Endothelial cell of umbilical vein (primary cell): ENCODE results near the gene ZMAT3. TPM values are rescaled to one million over a fixed set of nuclear protein-coding genes. Genes with fewer than 3 reads are reported as not detected.

Experiments
- BruUV-seq: library from RNA; stranded (reverse); fragments of 400-500 nt; replicated peaks from 2 replicates; lab custom pipeline; 2021; lab: Mats Ljungman, UMichigan
- CTCF ChIA-PET: fragments of 300-600, 350-600 bp; sonication (Branson Sonifier 250); formaldehyde crosslinking; loops from one replicate; lab custom pipeline; 2021; ENCODE audit warnings: antibody characterized with exemption, inconsistent platforms; lab: Charles Lee
- POLR2A ChIA-PET: fragments of 300-600, 350-600 bp; sonication (Branson Sonifier 250); formaldehyde crosslinking; loops from one replicate; lab custom pipeline; 2021; ENCODE audit warnings: antibody characterized with exemption, inconsistent platforms; lab: Charles Lee
- DNase-seq: peaks from one replicate; pipeline ENCODE4 v3.0.0-alpha.2; 2011; ENCODE audit warnings: low read depth, low spot score
- FAIRE-seq: peaks from 2 replicates; lab custom pipeline; 2011; peaks lifted over from hg19 to GRCh38; lab: Jason Lieb, UNC
- H2AFZ ChIP-seq: 2 replicates; pipeline ENCODE4 v1.6.0; 2012; ENCODE audit warnings: low read depth, low read length, control low read depth, inconsistent platforms
- H3K27ac ChIP-seq: 2 replicates; pipeline ENCODE4 v1.5.1; 2011; ENCODE audit warnings: low read depth, mild to moderate bottlenecking, control low read depth, low read length, moderate library complexity; ENCODE audit not compliant: insufficient read depth
- H3K27me3 ChIP-seq, 2 experiments: 2 replicates each; pipeline versions ENCODE4 v1.6.0 to v1.6.1; 2011; ENCODE audit warnings: low read length in 2 of 2, mixed read lengths in 1 of 2; ENCODE audit not compliant: control insufficient read depth in 2 of 2, insufficient read depth in 2 of 2
- H3K36me3 ChIP-seq, 2 experiments: 2 replicates in 1 of 2; 3 replicates in 1 of 2; pipeline ENCODE4 v1.5.1; 2011; ENCODE audit warnings: low read length in 2 of 2, mild to moderate bottlenecking in 1 of 2, moderate library complexity in 1 of 2; ENCODE audit not compliant: control insufficient read depth in 2 of 2, insufficient read depth in 2 of 2; ENCODE audit errors: extremely low read depth in 1 of 2
- H3K4me1 ChIP-seq: 3 replicates; pipeline ENCODE4 v1.5.1; 2011; ENCODE audit warnings: mild to moderate bottlenecking, low read length; ENCODE audit not compliant: control insufficient read depth, insufficient read depth; ENCODE audit errors: extremely low read depth
- H3K4me2 ChIP-seq: 2 replicates; pipeline ENCODE4 v1.6.1; 2011; ENCODE audit warnings: low read length, control low read depth, mixed read lengths; ENCODE audit not compliant: insufficient read depth
- H3K4me3 ChIP-seq, 3 experiments: fragments of 200-600 bp in 1 of 3; sonication (generic), shearing (Covaris generic) in 1 of 3; replicated peaks in 1 of 3; 2 replicates each; pipeline ENCODE4 v1.5.1; 2011 to 2016; ENCODE audit warnings: control low read depth in 3 of 3, low read length in 3 of 3, mild to moderate bottlenecking in 2 of 3, inconsistent platforms in 1 of 3, low read depth in 1 of 3, moderate library complexity in 1 of 3; ENCODE audit not compliant: insufficient read depth in 1 of 3
- H3K79me2 ChIP-seq: 2 replicates; pipeline ENCODE4 v1.6.0; 2012; ENCODE audit warnings: low read length, inconsistent platforms; ENCODE audit not compliant: control insufficient read depth, insufficient read depth
- H3K9ac ChIP-seq: replicated peaks from 2 replicates; pipeline ENCODE3; 2011; ENCODE audit warnings: low read length, control low read depth; ENCODE audit not compliant: insufficient read depth; ENCODE audit errors: extremely low read depth
- H3K9me1 ChIP-seq: replicated peaks from 3 replicates; pipeline ENCODE4 v1.6.0; 2011; ENCODE audit warnings: mild to moderate bottlenecking, low read length; ENCODE audit not compliant: control insufficient read depth, insufficient read depth; ENCODE audit errors: extremely low read depth
- H3K9me3 ChIP-seq: replicated peaks from 2 replicates; pipeline ENCODE4 v1.5.1; 2012; ENCODE audit warnings: low read length, inconsistent platforms; ENCODE audit not compliant: control insufficient read depth, insufficient read depth
- H4K20me1 ChIP-seq: replicated peaks from 2 replicates; pipeline ENCODE3; 2011; ENCODE audit warnings: mild to moderate bottlenecking, low read length; ENCODE audit not compliant: control insufficient read depth, insufficient read depth; ENCODE audit errors: extremely low read depth
- CTCF ChIP-seq, 2 donors: IDR thresholded peaks; 1 replicate in 1 of 2; 2 replicates in 1 of 2; pipeline ENCODE4 v1.5.1; 2011; ENCODE audit warnings: low read length in 2 of 2, mild to moderate bottlenecking in 2 of 2, moderate library complexity in 2 of 2, control low read depth in 1 of 2, inconsistent platforms in 1 of 2, low read depth in 1 of 2; ENCODE audit not compliant: insufficient read depth in 1 of 2; ENCODE audit errors: extremely low read depth in 1 of 2
- EZH2 ChIP-seq: IDR thresholded peaks from 2 replicates; pipeline ENCODE4 v1.6.1; 2012; ENCODE audit warnings: borderline replicate concordance, low read depth, mild to moderate bottlenecking, moderate library complexity, low read length, inconsistent platforms; ENCODE audit not compliant: severe bottlenecking
- FOS ChIP-seq: IDR thresholded peaks from 2 replicates; pipeline ENCODE4 v1.6.1; 2011; ENCODE audit warnings: mild to moderate bottlenecking, low read length, moderate library complexity, borderline replicate concordance; ENCODE audit not compliant: insufficient read depth
- GATA2 ChIP-seq: IDR thresholded peaks from 2 replicates; pipeline ENCODE4 v1.7.0; 2011; ENCODE audit warnings: low read depth, mild to moderate bottlenecking, moderate library complexity, mixed read lengths, low read length; ENCODE audit not compliant: insufficient read length, insufficient read depth
- JUN ChIP-seq: IDR thresholded peaks from 2 replicates; pipeline ENCODE4 v1.6.1; 2011; ENCODE audit warnings: borderline replicate concordance, low read depth; ENCODE audit not compliant: insufficient read length, insufficient read depth
- MAX ChIP-seq: IDR thresholded peaks from 2 replicates; pipeline ENCODE4 v1.6.1; 2011; ENCODE audit not compliant: insufficient read depth, insufficient read length
- MYC ChIP-seq: IDR thresholded peaks from one replicate; pipeline ENCODE4 v1.6.1; 2011; ENCODE audit warnings: mild to moderate bottlenecking, low read depth, low read length
- POLR2A ChIP-seq: IDR thresholded peaks from 2 replicates; pipeline ENCODE4 v1.6.1; 2012; ENCODE audit warnings: low read depth, mild to moderate bottlenecking, control low read depth, low read length
- POLR2AphosphoS5 ChIP-seq: IDR thresholded peaks from 2 replicates; pipeline ENCODE4 v1.6.1; 2012; ENCODE audit warnings: low read depth, mild to moderate bottlenecking, control low read depth, low read length, moderate library complexity; ENCODE audit not compliant: insufficient read depth
- dilution Hi-C: fragments of 300-500 bp; cut with MboI; formaldehyde crosslinking; loops from one replicate; pipeline ENCODE4 v1.15.0; 2019; ENCODE audit warnings: low sequenced_read_pairs; ENCODE audit not compliant: extremely low pct_ligation_motif_present
- intact Hi-C: fragments of 100-400 bp; cut with micrococcal nuclease; formaldehyde crosslinking; loops from one replicate; pipeline ENCODE4 v1.10.0; 2022
- polyA plus RNA-seq, 4 experiments: library from polyadenylated mRNA; depleted of rRNA in 3 of 4; stranded (reverse) in 3 of 4; unstranded in 1 of 4; fragments of >200 nt; gene quantifications; 2 replicates each; pipeline versions ENCODE4 v1.2.1 to v1.2.3, GENCODE V29; 2011 to 2012; ENCODE audit warnings: missing spikeins in 1 of 4
- total RNA-seq: library from RNA; stranded (reverse); gene quantifications from 2 replicates; pipeline ENCODE4 v1.2.3, GENCODE V29; 2021

ZMAT3 gene
- total and polyA plus RNA-seq, 2 donors (not counting 3 experiments of a cell fraction or from before 2014, with no cell fraction given), result 13.2 to 33.1 TPM

GRCh38 chr3:179036626-179037300, 34.8 kb downstream of the ZMAT3 start:
- intact Hi-C loops, result no loop called here
- dilution Hi-C loops, result no loop called here
- Histone ChIP-seq H3K4me1 (no peaks in the 10 kb centered on the region), H3K79me2 (peaks cover 71% of the 10 kb centered on the region), H3K4me3 (no peak overlapping the region), H3K9me3 (no peaks in the 10 kb centered on the region), H3K36me3 (no peaks in the 10 kb centered on the region), H3K4me2 (no peak overlapping the region), H4K20me1 (no peaks in the 10 kb centered on the region), H2AFZ (no peak overlapping the region), H3K9me1 (no peaks in the 10 kb centered on the region), H3K9ac (no peak overlapping the region), H3K27ac (no peak overlapping the region), H3K27me3 (no peaks in the 10 kb centered on the region)
- no TSS peak for BruUV-seq
- FAIRE-seq (no peak), DNase-seq (no peak)
- ChIA-PET POLR2A (no interaction called here), CTCF (interaction anchor here (1.2 kb wide), 1 partner anchor 9 kb away, joined by 3 read pairs; no protein-coding TSS in a partner anchor)
- TF ChIP-seq POLR2AphosphoS5, result no peak
- TF ChIP-seq MYC, result no peak
- no peak for TF ChIP-seq EZH2
- no peak for TF ChIP-seq MAX
- no peak for TF ChIP-seq FOS
- TF ChIP-seq JUN, result no peak
- TF ChIP-seq CTCF (IDR thresholded peaks at IDR 0.05; ENCODE audit: extremely low read depth in 1 of 2, insufficient read depth in 1 of 2, low read depth in 1 of 2, low read length in 2 of 2), result no peak
- TF ChIP-seq POLR2A, result no peak
- TF ChIP-seq GATA2, result no peak
